ENCODE measurements around the gene OR7C1.
"Not testable (repeated sequence)": the region's sequence is repeated elsewhere in the genome, so short reads cannot be mapped to it uniquely, and the experiment has no call there.

GRCh38 chr19:14777645-14778044, 57.3 kb downstream of the OR7C1 start:
- TF ChIP-seq ZNF274 (IDR thresholded peaks at IDR 0.05; ENCODE audit: low read depth, low read length); SUZ12 (IDR thresholded peaks at IDR 0.05; ENCODE audit: extremely low read depth, insufficient read depth, insufficient read length): not testable (repeated sequence)

Data from NT2/D1 (cell line).